ENCODE measurements around the gene ALDH3B1. TPM values are rescaled to one million over a fixed set of nuclear protein-coding genes. Genes with fewer than 3 reads are reported as not detected.
A peak's percentile ranks its signal among the peaks of the same experiment; 100 is the strongest.

ALDH3B1 gene
- total and polyA plus RNA-seq, 9 of the 15 experiments (the other 6 are each of a cell fraction or from before 2014, with no cell fraction given): 0.01 to 0.35 (median 0.07) TPM; not detected in 2

DNA sequence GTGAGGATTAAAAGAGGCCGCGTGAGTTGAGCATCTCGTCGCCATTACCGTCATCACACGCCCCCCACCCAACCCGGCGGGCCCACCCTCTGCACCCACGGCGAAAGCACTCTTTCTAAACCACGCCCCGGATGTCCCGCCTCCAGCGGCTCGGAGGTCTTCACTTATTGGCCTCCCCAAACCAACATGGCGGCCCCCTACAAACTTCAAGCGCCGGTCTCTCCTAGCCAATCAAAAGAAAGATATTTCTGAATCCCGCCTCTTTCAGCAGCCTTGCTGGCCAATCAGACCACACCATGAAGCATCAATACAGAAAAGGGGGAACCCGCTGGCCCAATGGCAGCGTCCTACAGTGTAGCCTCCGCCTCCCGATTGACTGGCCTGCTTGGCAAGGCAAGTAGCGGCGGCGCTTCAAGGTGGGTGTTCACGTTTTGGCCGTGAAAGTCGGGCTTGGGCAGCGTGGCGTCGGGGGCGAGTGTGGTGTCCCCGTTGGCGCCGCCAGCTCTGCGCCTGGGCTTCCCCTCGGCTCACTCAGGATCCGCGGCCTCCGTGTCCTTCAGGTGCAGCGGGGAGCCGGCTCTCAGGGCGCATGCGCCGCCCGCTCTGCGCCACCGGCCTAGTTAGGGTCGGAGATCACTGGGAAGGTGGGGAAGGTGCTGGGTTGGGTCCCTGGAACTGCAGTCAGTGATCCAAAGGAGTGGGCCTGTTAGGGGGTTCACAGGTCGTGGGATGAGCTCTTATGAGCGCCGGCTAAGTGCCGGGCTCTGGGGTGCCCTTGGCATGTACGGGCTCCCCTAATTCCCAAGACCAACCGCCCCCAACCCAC lies 20.4 kb downstream of the ALDH3B1 start, which contains the start of gene NDUFS8 (continued):
- TF ChIP-seq ZNF318 (IDR thresholded peaks at IDR 0.05; ENCODE audit: borderline replicate concordance in 1 of 2, low read depth in 1 of 2) (no peak), TFAP4 (CRISPR knock-in tag; IDR thresholded peaks at IDR 0.05; ENCODE audit: borderline replicate concordance) (peak; percentile 60), ZNF699 (CRISPR knock-in tag; IDR thresholded peaks at IDR 0.05; ENCODE audit: insufficient replicate concordance) (no peak), FOXO4 (CRISPR knock-in tag; IDR thresholded peaks at IDR 0.05) (no peak), SETDB1 (IDR thresholded peaks at IDR 0.05; ENCODE audit: low read length) (no peak), SRF (CRISPR knock-in tag; IDR thresholded peaks at IDR 0.05) (no peak), PBX2 (CRISPR knock-in tag; IDR thresholded peaks at IDR 0.05; ENCODE audit: low read depth) (0 out of 2 replicates have a peak, but pooled peaks have one; percentile 18), PBX2 (tag; conservative IDR thresholded peaks at IDR 0.05; ENCODE audit: low read depth) (peak; percentile 91), ZNF778 (CRISPR knock-in tag; IDR thresholded peaks at IDR 0.05) (no peak), KLF1 (tag; IDR thresholded peaks at IDR 0.05) (no peak), KLF16 (IDR thresholded peaks at IDR 0.05) (no peak)

Measured in K562 (cell line).